B cell (primary cell): ENCODE data around the gene KRTDAP. TPM values are rescaled to one million over a fixed set of nuclear protein-coding genes. Genes with fewer than 3 reads are reported as not detected.

Experiments
- ATAC-seq: fragments of 200-7000 bp; cut with Tn5 transposase; one replicate; pipeline ENCODE4 v1.10.0; 2021; ENCODE audit warnings: low read depth, mild to moderate bottlenecking, moderate number of reproducible peaks, moderate library complexity
- CTCF ChIA-PET: fragments of 350-600 bp; sonication (Branson Sonifier 250); formaldehyde crosslinking; loops from one replicate; lab custom pipeline; 2021; ENCODE audit warnings: antibody characterized with exemption, inconsistent platforms; lab: Charles Lee
- POLR2A ChIA-PET: fragments of 350-600 bp; sonication (Branson Sonifier 250); formaldehyde crosslinking; loops from one replicate; lab custom pipeline; 2021; ENCODE audit warnings: antibody characterized with exemption; lab: Charles Lee
- DNase-seq: peaks from one replicate; pipeline ENCODE4 v3.0.0; 2013
- H2AFZ ChIP-seq: 2 replicates; pipeline ENCODE4 v1.6.1; 2012; ENCODE audit warnings: mild to moderate bottlenecking, low read depth, low read length; ENCODE audit not compliant: insufficient read depth, poor library complexity, severe bottlenecking
- H3K27ac ChIP-seq, 2 donors: 1 replicate in 1 of 2; 2 replicates in 1 of 2; pipeline ENCODE4 v1.5.1; 2012 to 2013; ENCODE audit warnings: low read length in 2 of 2, mild to moderate bottlenecking in 2 of 2, moderate library complexity in 1 of 2
- H3K27me3 ChIP-seq, 4 experiments: fragments of 200-600 bp in 1 of 4; sonication (generic) in 1 of 4; replicated peaks in 1 of 4; 1 replicate in 2 of 4; 2 replicates in 2 of 4; pipeline versions ENCODE4 v1.6.1 to v1.7.0; 2013 to 2016; ENCODE audit warnings: low read length in 3 of 4, mild to moderate bottlenecking in 2 of 4, mixed read lengths in 1 of 4, moderate library complexity in 1 of 4; ENCODE audit not compliant: insufficient read depth in 4 of 4, control insufficient read depth in 3 of 4; ENCODE audit errors: control extremely low read depth in 1 of 4
- H3K36me3 ChIP-seq, 2 experiments: replicated peaks in 1 of 2; 1 replicate in 1 of 2; 2 replicates in 1 of 2; pipeline versions ENCODE4 v1.6.1 to v1.7.1; 2013; ENCODE audit warnings: low read length in 1 of 2; ENCODE audit not compliant: insufficient read depth in 2 of 2, control insufficient read depth in 1 of 2; ENCODE audit errors: control extremely low read depth in 1 of 2, extremely low read depth in 1 of 2
- H3K4me1 ChIP-seq, 2 donors: fragments of 200-600 bp in 1 of 2; sonication (generic) in 1 of 2; 1 replicate in 1 of 2; 2 replicates in 1 of 2; pipeline versions ENCODE4 v1.5.1 to v1.6.1; 2013 to 2017; ENCODE audit warnings: low read length in 2 of 2; ENCODE audit not compliant: control insufficient read depth in 2 of 2, insufficient read depth in 2 of 2
- H3K4me2 ChIP-seq: replicated peaks from 2 replicates; pipeline ENCODE3; 2012; ENCODE audit warnings: mild to moderate bottlenecking, low read depth, low read length; ENCODE audit not compliant: poor library complexity, severe bottlenecking
- H3K4me3 ChIP-seq, 5 experiments: fragments of 200-600 bp in 1 of 5; sonication (generic) in 1 of 5; 1 replicate in 3 of 5; 2 replicates in 2 of 5; pipeline versions ENCODE4 v1.5.1 to v1.7.0; 2011 to 2016; ENCODE audit warnings: low read length in 4 of 5, mild to moderate bottlenecking in 4 of 5, low read depth in 2 of 5, control low read depth in 1 of 5, moderate library complexity in 1 of 5; ENCODE audit not compliant: insufficient read depth in 1 of 5; ENCODE audit errors: control extremely low read depth in 1 of 5, extremely low read depth in 1 of 5
- H3K79me2 ChIP-seq: fragments of 200-600 bp; sonication (generic); one replicate; pipeline ENCODE4 v1.6.0; 2016; ENCODE audit warnings: low read length; ENCODE audit not compliant: control insufficient read depth, insufficient read depth
- H3K9ac ChIP-seq: fragments of 200-600 bp; sonication (generic); 2 replicates; pipeline ENCODE4 v1.6.1; 2017; ENCODE audit warnings: mild to moderate bottlenecking, low read length, moderate library complexity
- H3K9me3 ChIP-seq, 3 donors: one replicate each; pipeline versions ENCODE4 v1.6.1 to v1.7.1; 2013; ENCODE audit warnings: low read length in 2 of 3; ENCODE audit not compliant: control insufficient read depth in 2 of 3, insufficient read depth in 1 of 3; ENCODE audit errors: control extremely low read depth in 1 of 3
- H4K20me1 ChIP-seq: 2 replicates; pipeline ENCODE4 v1.6.0; 2012; ENCODE audit warnings: mild to moderate bottlenecking, low read length; ENCODE audit not compliant: insufficient read depth, control insufficient read depth, poor library complexity, severe bottlenecking
- H3K27ac Mint-ChIP-seq: one replicate; pipeline ENCODE4 v1.8.0; 2021; ENCODE audit warnings: mixed read lengths
- H3K27me3 Mint-ChIP-seq: one replicate; pipeline ENCODE4 v1.8.0; 2021; ENCODE audit warnings: mixed read lengths
- H3K4me1 Mint-ChIP-seq: one replicate; pipeline ENCODE4 v1.8.0; 2021; ENCODE audit warnings: mixed read lengths
- H3K4me3 Mint-ChIP-seq: one replicate; pipeline ENCODE4 v1.8.0; 2021; ENCODE audit warnings: mixed read lengths
- H3K9me3 Mint-ChIP-seq: one replicate; pipeline ENCODE4 v1.8.0; 2022; ENCODE audit warnings: mixed read lengths; ENCODE audit not compliant: insufficient read depth
- CTCF ChIP-seq: fragments of 200-600 bp; IDR thresholded peaks from one replicate; pipeline ENCODE4 v1.8.0; 2022; ENCODE audit warnings: antibody characterized with exemption, mild to moderate bottlenecking
- EZH2 ChIP-seq: IDR thresholded peaks from 2 replicates; pipeline ENCODE4 v1.6.1; 2012; ENCODE audit warnings: borderline replicate concordance, low read depth, mild to moderate bottlenecking, moderate library complexity, low read length; ENCODE audit not compliant: insufficient read depth, poor library complexity, severe bottlenecking
- WGBS: methylation state at CpG from one replicate; pipeline ENCODE4 v1.1.5; 2013; ENCODE audit warnings: missing lambda C conversion rate; ENCODE audit not compliant: insufficient coverage; 5-methylcytosine and 5-hydroxymethylcytosine counted together
- intact Hi-C: fragments of 100-400 bp; cut with micrococcal nuclease; formaldehyde crosslinking; loops from one replicate; pipeline ENCODE4 v1.10.0; 2022
- polyA plus RNA-seq: library from polyadenylated mRNA; depleted of rRNA; stranded (reverse); fragments of >200 nt; gene quantifications from 2 replicates; pipeline ENCODE4 v1.2.3, GENCODE V29; 2012
- total RNA-seq, 2 donors: library from RNA; stranded (reverse); fragments of 120-200 nt in 1 of 2; gene quantifications; 1 replicate in 1 of 2; 2 replicates in 1 of 2; pipeline versions ENCODE4 v1.2.3 to v1.2.4, GENCODE V29; 2013 to 2022

KRTDAP gene
- total and polyA plus RNA-seq, 2 donors (not counting 1 experiment from before 2014, with no cell fraction given), result not detected

GRCh38 chr19:35509018-35509652 is 18.9 kb upstream of the KRTDAP start:
- Mint-ChIP-seq H3K4me1 (peaks cover 19% of the 10 kb centered on the region), H3K4me3 (peak overlapping the region; percentile 76), H3K9me3 (no peaks in the 10 kb centered on the region)

More at GRCh38 chr19:35509018-35509652, 18.9 kb upstream of the KRTDAP start:
- no peaks in the 10 kb centered on the region for H4K20me1 ChIP-seq
- H3K27ac Mint-ChIP-seq, result no peak overlapping the region
- WGBS, result 27% methylated on average over 9 of the region's 12 CpGs
- H2AFZ ChIP-seq, result peak overlapping the region; percentile 79
- POLR2A ChIA-PET, result no interaction called here
- H3K27me3 Mint-ChIP-seq, result peaks cover 56% of the 10 kb centered on the region
- ATAC-seq, result peak; percentile 38
- H3K4me1 ChIP-seq, result peaks cover 19 to 21% of the 10 kb centered on the region in 2 donors
- peak; percentile 51 for DNase-seq
- peaks cover 0 to 11% (median 0%) of the 10 kb centered on the region in 3 donors for H3K9me3 ChIP-seq
- no peak for TF ChIP-seq EZH2
- no peak for TF ChIP-seq CTCF
- intact Hi-C loops, result no loop called here
- peak overlapping the region; percentile 79 for H3K4me2 ChIP-seq
- peaks cover 0 to 70% (median 11%) of the 10 kb centered on the region in 4 experiments for H3K27me3 ChIP-seq
- H3K9ac ChIP-seq, result peak overlapping the region; percentile 50
- CTCF ChIA-PET, result interaction anchor here (1.2 to 3.9 kb wide), 13 partner anchors 13 to 332 kb away, joined by 3 to 24 read pairs (median 5); partner anchors contain the start of gene KRTDAP
- H3K36me3 ChIP-seq, result no peaks in the 10 kb centered on the region
- peak overlapping the region in 1 of 5 experiments; percentile 62 for H3K4me3 ChIP-seq
- H3K27ac ChIP-seq, result no peak overlapping the region
- no peaks in the 10 kb centered on the region for H3K79me2 ChIP-seq
